Nucleus accumbens (tissue), 56 donors: ENCODE data around the gene ARPC1A.
"Not testable (repeated sequence)": the region's sequence is repeated elsewhere in the genome, so short reads cannot be mapped to it uniquely, and the experiment has no call there.

Experiments
- DNase-seq, 56 donors: peaks; one replicate each; lab custom pipeline; 2025; lab: John Stamatoyannopoulos, UW

The ARPC1A gene

DNA sequence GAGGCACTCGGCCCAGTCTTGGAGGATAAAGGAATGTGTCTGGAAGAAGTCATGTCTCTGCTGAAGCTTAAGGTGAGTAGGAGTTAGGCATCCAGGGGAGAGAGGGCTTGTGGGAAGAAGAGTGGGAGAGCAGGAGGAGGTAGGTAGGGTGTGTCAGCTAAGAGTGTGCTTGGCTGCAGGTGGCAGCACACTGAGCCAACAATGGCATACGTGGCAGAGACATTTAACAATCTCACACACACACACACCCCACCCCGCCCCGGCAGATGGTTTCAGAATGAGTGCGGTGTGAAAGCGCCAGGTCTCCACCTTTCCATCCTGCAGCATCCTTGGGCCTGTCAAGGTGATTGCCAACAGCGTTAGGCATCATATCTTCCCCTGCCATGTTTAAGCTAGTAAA, 11.2 kb upstream of the ARPC1A start:
- peak in 24 of 56 donors; percentile 4 to 68 (median 32) for DNase-seq

DNA sequence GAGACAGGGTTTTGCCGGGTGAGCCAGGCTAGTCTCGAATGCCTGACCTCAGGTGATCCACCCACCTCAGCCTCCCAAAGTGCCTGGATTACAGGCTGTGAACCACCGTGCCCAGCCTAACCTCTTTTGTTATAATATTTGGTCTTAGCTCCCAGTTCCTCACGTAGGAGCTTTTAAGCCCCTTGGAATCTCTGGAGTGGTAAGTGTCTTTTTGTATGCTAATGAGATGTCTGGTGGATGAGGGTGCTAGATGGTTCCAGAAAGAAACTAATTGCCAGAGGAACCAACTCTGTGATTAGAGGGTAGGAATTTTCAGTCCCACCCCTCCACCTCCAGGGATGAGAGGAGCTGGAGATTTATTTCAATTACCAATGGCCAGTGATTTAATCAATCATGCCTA, 5.3 kb upstream of the ARPC1A start:
- DNase-seq: no peak

DNA sequence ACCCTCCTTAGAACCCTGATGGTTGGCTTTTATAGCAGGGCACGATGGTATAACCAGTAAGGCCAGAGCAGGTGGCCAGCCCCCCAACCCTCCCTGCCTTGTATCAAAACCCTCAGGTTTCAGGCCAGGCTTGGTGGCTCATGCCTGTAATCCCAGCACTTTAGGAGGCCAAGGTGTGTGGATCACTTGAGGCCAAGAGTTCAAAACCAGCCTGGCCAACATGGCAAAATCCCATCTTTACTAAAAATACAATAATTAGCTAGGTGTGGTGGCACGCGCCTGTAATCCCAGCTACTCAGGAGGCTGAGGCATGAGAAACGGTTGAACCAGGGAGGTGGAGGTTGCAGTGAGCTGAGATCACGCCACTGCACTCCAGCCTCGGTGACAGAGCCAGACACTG, 3.0 kb upstream of the ARPC1A start:
- DNase-seq: not testable (repeated sequence)

DNA sequence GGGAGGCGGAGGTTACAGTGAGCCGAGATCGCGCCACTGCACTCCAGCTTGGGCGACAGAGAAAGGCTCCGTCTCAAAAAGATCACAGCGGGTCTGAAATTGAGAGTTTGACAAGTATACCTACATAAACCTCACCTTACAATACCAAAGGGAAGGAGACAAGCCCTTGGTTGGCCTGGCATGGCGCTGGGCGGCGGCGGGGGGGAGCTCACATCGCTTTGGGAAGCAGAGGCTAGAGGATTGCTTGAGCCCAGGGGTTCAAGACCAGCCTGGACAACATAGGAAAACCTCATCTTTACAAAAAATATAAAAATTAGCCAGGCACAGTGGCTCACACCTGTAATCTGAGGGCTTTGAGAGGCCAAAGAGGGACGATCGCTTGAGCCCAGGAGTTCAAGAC, 1.1 kb upstream of the ARPC1A start:
- DNase-seq: no peak

DNA sequence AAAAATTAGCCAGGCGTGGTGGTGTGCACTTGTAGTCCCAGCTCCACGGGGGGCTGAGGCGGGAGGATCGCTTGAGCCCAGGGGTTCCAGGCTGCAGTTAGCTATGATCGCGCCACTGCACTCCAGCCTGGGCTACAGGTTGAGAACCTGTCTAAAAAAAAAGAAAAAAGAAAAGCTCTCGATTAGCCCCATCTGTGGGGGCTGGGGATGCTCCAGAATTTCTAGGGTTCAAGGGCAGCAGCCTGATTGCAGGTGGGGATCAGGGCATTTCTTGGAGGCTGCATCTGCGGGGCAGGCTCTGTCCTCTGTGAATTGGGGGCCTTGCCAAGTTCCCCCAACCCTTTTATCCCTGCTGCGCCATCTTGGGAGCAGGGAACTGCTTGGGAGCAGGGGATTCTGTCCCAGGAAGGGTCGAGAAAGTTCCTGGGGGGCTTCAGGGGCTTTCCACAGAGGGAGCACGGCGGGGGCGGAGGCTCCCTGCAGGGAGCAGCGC, 651 bp upstream of the ARPC1A start:
- DNase-seq: peak in 4 of 56 donors; percentile 15 to 35 (median 32)

DNA sequence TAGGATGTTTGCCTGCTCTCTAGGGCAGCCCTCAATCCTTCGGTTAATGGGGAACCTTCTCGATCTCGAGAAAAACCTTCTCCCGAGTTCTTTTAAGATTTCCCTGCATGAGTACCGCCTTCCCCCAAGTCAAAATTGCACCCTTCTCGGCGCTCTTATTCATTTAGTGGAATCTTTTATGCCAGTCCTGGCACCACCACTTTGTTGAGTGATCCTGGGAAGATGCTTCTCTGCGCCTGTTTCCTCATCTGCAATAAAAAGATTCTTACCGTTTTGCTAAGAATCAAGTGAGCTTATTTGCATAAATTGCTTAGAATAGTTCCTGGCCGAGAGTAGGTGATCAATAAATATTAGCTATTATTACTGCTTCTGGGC, 697 bp downstream of the ARPC1A start:
- no peak for DNase-seq

DNA sequence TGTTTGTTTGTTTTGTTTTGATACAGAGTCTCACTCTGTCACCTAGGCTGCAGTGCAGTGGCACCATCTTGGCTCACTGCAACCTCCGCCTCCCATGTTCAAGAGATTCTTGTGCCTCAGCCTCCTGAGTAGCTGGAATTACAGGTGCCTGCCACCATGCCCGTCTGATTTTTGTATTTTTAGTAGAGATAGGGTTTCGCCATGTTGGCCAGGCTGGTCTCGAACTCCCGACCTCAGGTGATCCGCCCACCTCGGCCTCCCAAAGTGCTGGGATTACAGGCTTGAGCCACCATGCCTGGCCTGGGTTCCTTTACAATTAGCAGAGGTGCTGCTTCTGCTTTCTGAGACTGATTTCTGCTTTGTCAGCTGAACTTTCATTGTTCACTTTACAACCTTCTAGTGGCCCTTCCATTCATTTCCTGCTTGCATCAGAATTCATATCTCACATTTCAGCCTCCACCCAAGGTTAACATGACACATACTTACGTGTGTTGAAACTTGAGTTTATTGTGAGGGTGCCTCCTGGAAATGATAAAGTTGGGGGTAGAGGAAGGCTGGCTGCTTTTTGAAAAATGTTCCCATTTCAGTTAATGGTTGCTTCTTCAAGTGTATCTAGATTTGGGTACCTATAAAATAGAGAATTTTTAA, 4.7 kb downstream of the ARPC1A start:
- DNase-seq: not testable (repeated sequence)

DNA sequence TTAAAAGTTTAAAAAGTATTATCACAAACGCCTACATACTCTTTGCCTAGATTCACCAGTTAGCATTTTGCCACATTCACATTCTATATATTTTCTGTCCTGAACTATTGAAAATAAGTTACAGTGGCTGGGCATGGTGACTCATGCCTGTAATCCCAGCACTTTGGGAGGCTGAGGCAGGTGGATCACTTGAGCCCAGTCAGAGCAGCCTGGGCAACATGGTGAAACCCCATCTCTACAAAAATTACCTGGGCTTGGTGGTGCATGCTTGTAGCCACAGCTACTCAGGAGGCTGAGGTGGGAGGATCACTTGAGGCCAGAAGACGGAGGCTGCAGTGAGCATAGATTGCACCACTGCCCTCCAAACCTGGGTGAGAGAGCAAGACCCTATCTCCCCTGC, 5.3 kb downstream of the ARPC1A start:
- DNase-seq: no peak

DNA sequence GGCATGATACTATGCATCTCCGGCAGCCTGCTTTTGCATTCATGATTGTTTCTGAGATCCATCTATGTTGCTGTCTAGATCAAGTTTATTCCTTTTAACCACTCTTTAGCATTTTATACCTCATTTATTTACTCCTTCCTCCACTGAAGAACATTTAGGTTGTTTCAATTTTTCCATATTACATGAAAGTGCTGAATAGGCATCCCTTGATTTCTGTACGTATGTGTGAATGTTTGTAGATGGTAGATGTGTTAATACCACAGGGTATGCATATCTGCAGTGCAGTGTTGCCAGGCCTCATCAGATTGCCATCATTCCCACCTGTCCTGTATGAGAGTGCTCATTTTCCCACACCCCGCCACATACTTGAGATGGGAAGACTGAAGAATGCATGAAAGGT, 13.9 kb downstream of the ARPC1A start:
- no peak for DNase-seq

DNA sequence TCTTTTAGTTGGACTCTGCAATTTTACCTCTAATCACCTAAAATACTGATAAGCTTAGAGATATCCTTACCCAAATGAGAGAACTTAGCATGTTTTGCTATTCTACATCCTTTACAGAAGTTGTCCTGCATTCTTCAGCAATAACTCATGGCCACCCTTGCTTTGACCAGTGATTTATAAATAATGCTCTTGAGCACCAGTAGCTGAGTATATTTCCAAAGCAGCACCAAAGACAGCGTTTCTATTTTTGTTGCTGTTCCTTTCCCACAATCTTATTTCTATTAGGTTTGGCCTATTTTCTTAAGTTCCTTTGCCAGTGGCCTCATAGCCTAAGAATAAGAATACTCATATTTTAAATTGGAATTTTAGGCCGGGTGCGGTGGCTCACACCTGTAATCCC, 15.0 kb downstream of the ARPC1A start:
- no peak for DNase-seq

DNA sequence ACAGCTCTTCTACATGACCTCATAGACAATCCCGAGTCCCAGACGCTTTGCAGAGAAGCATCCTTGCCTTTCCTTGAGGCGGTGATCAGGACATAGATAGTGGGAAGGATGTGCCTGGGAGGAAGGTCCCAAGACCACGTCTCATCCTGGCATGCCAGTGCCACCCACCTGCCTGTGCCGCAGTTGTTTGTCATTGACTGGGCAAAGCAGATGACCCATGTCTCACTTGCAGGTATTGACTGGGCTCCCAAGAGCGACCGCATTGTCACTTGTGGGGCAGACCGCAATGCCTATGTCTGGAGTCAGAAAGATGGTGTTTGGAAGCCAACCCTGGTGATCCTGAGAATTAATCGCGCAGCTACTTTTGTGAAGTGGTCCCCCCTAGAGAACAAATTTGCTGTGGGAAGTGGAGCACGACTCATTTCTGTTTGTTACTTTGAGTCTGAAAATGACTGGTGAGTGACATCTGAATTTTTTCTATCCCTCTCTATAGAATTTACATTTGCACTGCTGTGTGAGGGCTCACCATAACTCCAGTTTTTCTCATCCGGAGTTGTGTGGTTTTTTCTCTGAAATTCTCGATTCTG, 18.5 kb downstream of the ARPC1A start:
- no peak for DNase-seq

DNA sequence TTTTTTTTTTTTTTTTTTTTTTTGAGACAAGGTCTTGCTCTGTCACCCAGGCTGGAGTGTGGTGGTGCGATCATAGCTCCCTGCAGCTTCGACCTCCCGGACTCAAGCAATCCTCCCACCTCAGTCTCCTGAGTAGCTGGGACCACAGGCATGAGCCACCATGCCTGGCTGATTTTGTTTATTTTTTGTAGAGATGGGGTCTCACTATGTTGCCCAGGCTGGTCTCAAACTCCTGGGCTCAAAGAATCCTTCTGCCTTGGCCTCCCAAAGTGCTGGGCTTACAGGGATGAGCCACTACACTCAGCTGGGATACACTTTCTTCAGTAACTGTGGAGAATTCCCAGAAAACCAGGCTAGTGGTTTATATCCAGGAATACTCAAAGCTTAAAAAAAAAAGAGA, 24.9 kb downstream of the ARPC1A start:
- DNase-seq: not testable (repeated sequence)

DNA sequence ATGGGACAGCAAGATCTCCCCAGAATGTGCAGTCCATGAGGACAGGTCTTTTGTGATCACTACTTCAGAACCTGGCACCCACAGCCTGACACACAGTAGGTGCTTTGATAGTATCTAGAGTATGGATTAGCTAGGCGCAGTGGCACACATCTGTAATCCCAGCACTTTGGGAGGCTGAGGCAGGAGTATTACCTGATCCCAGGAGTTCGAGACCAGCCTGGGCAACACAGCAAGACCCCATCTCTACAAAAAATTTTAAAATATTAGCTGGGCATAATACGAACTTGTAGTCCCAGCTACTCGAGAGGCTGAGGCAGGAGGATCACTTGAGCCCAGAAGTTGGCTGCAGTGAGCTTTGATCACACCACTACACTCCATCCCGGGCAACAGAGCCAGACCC, 26.5 kb downstream of the ARPC1A start:
- no peak for DNase-seq

DNA sequence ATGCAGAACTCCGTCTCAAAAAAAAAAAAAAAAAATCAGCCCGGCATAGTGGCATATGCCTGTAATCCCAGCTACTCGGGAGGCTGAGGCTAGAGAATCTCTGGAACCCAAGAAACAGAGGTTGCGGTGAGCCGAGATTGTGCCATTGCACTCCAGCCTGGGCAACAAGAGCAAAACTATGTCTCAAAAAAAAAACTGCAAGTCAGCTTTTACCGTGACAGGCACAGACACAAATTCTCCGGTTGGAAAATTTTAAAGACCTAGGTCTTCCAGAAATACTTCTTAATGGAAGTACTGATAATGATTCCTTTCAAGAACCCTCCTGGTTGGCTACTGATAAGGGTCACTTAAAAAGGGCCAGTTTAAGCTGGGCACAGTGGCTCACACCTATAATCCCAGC, 29.4 kb downstream of the ARPC1A start:
- DNase-seq: no peak

DNA sequence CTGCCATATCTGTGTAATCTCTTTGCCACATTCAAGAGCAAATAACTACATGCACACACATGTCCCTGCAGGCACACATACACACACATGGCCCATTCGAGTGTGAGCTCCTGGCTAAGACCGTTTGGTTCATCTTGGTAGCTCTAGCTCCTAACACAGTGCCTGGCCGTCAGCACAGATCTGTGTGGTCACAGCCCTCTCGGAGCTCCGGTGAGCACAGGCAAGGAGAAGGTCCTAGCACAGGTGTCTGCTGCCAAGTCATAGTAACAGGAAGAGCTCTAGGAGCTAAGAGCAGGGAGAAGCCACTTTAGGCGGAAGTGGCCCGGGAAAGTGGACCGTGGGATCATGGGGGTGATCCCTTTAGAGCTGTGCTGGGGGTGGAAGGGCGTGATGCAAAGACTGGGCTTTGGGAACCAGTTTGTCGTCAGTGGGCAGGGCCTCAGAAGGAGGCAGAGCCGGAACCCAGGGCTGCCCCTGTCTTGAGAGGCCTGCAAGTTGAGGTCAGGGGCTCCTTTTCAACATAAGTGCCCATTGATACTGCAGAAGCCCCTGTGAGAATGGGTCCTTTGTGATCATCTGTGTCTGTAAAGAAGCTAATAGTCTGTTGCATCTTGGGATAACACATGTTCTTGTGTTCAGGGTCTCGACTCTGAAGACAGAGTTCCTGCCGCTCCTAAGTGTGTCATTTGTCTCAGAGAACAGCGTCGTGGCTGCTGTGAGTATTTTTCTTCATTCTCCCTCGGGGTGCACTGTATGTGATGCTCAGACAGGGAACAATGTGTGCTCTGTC, 32.2 kb downstream of the ARPC1A start:
- peak in 19 of 56 donors; percentile 9 to 68 (median 34) for DNase-seq

DNA sequence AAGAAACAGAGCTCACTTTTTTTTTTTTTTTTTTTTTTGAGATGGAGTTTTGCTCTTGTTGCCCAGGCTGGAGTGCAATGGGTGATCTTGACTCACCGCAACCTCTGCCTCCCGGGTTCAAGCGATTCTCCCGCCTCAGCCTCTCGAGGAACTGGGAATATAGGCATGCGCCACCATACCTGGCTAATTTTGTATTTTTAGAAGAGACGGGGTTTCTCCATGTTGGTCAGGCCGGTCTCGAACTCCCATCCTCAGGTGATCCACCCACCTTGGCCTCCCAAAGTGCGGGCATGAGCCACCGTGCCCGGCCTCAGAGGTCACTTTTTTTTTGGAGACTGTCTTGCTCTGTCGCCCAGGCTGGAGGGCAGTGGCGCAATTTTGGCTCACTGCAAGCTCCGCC, 32.8 kb downstream of the ARPC1A start:
- not testable (repeated sequence) for DNase-seq

DNA sequence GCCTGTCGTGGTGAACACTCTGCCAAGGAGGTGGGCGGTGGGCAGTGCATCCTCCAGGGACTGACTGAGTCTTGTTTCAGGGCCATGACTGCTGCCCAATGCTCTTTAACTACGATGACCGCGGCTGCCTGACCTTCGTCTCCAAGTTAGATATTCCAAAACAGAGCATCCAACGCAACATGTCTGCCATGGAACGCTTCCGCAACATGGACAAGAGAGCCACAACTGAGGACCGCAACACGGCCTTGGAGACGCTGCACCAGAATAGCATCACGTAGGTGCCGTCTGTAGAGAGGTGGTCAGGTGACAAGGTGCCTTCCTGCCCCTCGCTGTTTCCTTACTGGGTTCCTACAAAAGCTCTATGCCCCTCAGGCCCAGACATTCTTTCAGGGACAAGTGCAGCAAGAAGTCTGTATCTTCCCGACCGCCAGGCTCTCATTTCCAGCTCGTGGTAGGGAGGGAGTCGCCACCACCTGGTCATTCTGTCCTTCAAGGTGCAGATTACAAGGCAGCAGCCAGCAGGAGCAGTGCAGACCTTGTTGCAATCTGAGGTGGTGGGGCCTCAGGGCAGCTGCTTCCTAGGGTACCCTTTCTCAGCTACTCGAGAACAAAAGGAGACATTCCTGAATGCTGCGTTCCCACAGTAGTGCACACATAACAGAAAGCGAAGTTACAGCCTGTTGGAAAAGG, 33.9 kb downstream of the ARPC1A start:
- no peak for DNase-seq

DNA sequence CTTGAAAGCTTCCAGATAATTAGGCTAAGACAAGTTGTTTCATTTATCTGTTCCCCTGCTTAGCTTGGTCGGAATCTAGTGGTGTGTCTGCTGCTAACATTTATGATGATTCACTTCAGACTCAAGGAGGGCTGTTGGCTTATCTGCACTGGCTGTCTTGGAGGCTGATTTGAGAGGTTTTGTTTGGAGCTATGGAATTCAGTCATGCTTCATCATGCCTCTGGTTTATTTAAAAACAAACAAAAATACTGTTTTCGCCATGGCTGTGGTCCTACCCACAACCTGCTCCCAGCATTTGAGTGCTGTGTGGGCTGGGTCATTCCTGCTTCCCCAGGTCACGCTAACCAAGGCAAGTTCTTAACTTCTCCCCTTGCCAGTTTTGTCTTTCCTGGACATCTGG, 37.1 kb downstream of the ARPC1A start:
- DNase-seq: no peak

DNA sequence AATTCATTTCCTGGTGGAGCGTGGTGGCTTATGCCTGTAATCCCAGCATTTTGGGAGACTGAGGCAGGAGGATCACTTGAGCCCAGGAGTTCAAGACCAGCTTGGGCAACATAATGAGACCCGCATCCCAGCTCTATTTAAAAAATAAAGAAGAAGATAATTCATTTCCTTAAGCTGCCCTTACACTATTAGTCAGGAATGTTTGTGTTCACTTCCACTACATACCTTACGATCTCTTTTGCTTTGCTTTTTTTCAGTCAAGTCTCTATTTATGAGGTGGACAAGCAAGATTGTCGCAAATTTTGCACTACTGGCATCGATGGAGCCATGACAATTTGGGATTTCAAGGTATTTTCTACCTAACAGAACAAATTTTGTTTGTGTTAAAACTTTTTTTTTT, 37.6 kb downstream of the ARPC1A start:
- no peak for DNase-seq

DNA sequence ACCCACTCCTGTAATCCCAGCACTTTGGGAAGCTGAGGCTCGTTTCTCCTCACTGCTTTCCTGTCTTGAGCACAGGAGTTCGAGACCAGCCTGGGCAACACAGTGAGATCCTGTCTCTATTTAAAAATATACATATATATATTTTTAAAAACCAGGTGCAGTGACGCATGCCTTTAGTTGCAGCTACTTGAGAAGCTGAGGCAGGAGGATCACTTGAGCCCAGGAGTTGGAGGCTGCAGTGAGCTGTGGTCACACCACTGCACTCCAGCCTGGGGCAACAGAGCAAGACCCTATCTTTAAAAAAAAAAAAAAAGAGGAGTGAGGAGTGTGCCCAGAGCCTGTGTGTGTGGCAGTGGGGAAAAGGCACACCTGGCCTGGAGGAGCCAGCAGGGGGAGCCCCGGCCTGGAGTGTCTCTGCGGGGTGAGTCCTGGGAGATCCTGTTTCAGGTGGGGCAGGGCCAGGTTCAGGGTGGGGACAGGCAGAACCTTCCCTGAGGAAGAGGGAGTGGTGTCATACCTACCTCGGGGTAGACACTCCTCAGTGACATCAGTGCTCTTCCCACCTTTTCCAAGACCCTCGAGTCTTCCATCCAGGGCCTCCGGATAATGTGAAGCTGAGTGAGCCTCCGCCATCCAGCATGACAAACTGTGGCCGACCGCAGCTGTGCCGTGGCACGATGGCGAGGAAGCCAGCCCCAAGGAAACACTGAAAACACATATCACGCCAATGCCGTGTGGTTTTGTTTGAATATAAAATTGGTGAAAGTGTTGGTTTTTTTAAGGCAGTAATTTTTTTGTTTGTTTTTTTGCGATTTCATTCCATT, 39.8 kb downstream of the ARPC1A start:
- peak in 7 of 56 donors; percentile 1 to 29 (median 15) for DNase-seq
